ENCODE measurements around the gene NLRP5. TPM values are rescaled to one million over a fixed set of nuclear protein-coding genes. Genes with fewer than 3 reads are reported as not detected.
"Not testable (repeated sequence)": the region's sequence is repeated elsewhere in the genome, so short reads cannot be mapped to it uniquely, and the experiment has no call there.

NLRP5 gene
- total RNA-seq, 1 donor from 2014 or later, result not detected

DNA sequence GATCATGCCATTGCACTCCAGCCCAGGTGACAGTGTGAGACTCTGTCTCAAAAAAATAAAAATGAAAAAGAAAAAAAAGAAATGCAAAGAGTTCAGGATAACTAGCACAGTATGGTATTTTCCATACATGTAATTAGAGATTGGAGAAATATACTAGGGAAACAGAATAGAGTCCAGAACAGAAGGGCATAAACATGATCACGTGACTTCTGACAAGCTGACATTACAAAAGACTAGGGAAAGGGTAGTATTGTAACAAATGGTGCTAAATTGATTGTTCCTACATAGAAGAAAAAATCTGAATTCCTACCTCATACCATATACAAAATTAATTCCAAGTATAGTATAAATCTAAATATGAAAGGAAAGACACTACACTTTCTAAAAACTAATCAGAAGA is 1.3 kb upstream of the NLRP5 start:
- TF ChIP-seq, protein P1, sequence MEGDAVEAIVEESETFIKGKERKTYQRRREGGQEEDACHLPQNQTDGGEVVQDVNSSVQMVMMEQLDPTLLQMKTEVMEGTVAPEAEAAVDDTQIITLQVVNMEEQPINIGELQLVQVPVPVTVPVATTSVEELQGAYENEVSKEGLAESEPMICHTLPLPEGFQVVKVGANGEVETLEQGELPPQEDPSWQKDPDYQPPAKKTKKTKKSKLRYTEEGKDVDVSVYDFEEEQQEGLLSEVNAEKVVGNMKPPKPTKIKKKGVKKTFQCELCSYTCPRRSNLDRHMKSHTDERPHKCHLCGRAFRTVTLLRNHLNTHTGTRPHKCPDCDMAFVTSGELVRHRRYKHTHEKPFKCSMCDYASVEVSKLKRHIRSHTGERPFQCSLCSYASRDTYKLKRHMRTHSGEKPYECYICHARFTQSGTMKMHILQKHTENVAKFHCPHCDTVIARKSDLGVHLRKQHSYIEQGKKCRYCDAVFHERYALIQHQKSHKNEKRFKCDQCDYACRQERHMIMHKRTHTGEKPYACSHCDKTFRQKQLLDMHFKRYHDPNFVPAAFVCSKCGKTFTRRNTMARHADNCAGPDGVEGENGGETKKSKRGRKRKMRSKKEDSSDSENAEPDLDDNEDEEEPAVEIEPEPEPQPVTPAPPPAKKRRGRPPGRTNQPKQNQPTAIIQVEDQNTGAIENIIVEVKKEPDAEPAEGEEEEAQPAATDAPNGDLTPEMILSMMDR (IDR thresholded peaks at IDR 0.05), result no peak
- Mint-ChIP-seq H3K9me3 (ENCODE audit: low read depth) (peaks cover 40% of the 10 kb centered on the region), H3K27me3 (ENCODE audit: low read depth) (no peaks in the 10 kb centered on the region), H3K4me3 (ENCODE audit: unreplicated experiment) (no peak overlapping the region), H3K27ac (ENCODE audit: unreplicated experiment) (no peak overlapping the region), H3K4me1 (ENCODE audit: low read depth) (no peaks in the 10 kb centered on the region), H3K36me3 (ENCODE audit: low read depth) (no peaks in the 10 kb centered on the region)
- no peak for DNase-seq (ENCODE audit: low spot score)

DNA sequence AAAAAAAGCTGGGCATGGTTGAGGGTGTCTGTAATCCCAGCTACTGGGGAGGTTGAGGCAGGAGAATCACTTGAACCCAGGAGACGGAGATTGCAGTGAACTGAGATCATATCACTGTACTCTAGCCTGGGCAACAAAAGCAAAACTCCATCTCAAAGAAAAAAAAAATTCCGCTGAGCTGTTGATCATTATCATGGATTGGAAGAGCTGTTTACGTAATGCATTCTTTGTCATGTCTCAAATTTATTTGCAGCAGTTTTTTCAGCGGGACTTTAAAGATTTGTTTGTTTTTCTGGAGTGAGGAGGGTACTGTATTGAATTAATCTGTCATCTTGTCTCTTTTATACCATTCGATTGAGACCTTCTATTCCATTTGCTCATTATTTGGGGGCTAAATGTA is 4.3 kb downstream of the NLRP5 start:
- no peaks in the 10 kb centered on the region for H3K27me3 Mint-ChIP-seq (ENCODE audit: low read depth)
- no peak for DNase-seq (ENCODE audit: low spot score)
- TF ChIP-seq, protein P1 (IDR thresholded peaks at IDR 0.05), result no peak
- H3K36me3 Mint-ChIP-seq (ENCODE audit: low read depth), result peaks cover 2% of the 10 kb centered on the region
- peaks cover 48% of the 10 kb centered on the region for H3K9me3 Mint-ChIP-seq (ENCODE audit: low read depth)
- no peak overlapping the region for H3K4me3 Mint-ChIP-seq (ENCODE audit: unreplicated experiment)
- H3K27ac Mint-ChIP-seq (ENCODE audit: unreplicated experiment), result no peak overlapping the region
- H3K4me1 Mint-ChIP-seq (ENCODE audit: low read depth), result no peaks in the 10 kb centered on the region

DNA sequence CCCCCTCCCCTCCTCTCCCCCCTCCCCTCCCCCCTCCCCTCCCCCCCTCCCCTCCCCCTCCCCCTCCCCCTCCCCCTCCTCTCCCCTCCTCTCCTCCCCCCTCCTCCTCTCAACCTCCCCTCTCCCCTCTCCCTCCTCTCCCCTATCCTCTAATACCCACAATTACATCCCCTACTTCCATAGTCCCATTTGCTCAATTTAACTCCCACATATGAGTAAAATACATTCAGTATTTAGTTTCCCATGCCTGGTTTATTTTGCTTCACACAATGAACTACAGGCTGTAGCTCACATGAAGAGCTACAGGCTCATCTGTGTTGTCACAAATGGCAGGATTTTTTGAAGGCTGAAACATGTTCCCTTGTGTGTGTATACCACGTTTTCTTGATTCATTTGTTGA is 6.9 kb downstream of the NLRP5 start:
- TF ChIP-seq, protein P1 (IDR thresholded peaks at IDR 0.05), result no peak
- Mint-ChIP-seq H3K27me3 (ENCODE audit: low read depth) (no peaks in the 10 kb centered on the region), H3K9me3 (ENCODE audit: low read depth) (peaks cover 41% of the 10 kb centered on the region), H3K4me1 (ENCODE audit: low read depth) (no peaks in the 10 kb centered on the region), H3K4me3 (ENCODE audit: unreplicated experiment) (no peak overlapping the region), H3K27ac (ENCODE audit: unreplicated experiment) (no peak overlapping the region), H3K36me3 (ENCODE audit: low read depth) (peaks cover 2% of the 10 kb centered on the region)
- no peak for DNase-seq (ENCODE audit: low spot score)

GRCh38 chr19:56014765-56015164 is 28.2 kb downstream of the NLRP5 start:
- Mint-ChIP-seq H3K36me3 (ENCODE audit: low read depth) (no peaks in the 10 kb centered on the region), H3K9me3 (ENCODE audit: low read depth) (peaks cover 60% of the 10 kb centered on the region), H3K27ac (ENCODE audit: unreplicated experiment) (no peak overlapping the region), H3K4me1 (ENCODE audit: low read depth) (no peaks in the 10 kb centered on the region), H3K4me3 (ENCODE audit: unreplicated experiment) (no peak overlapping the region), H3K27me3 (ENCODE audit: low read depth) (no peaks in the 10 kb centered on the region)
- TF ChIP-seq, protein P1 (IDR thresholded peaks at IDR 0.05), result no peak
- DNase-seq (ENCODE audit: low spot score), result no peak

GRCh38 chr19:56015756-56016155 is 29.2 kb downstream of the NLRP5 start:
- H3K27me3 Mint-ChIP-seq (ENCODE audit: low read depth), result no peaks in the 10 kb centered on the region
- H3K27ac Mint-ChIP-seq (ENCODE audit: unreplicated experiment), result no peak overlapping the region
- no peak for DNase-seq (ENCODE audit: low spot score)
- H3K4me1 Mint-ChIP-seq (ENCODE audit: low read depth), result no peaks in the 10 kb centered on the region
- no peaks in the 10 kb centered on the region for H3K36me3 Mint-ChIP-seq (ENCODE audit: low read depth)
- peaks cover 54% of the 10 kb centered on the region for H3K9me3 Mint-ChIP-seq (ENCODE audit: low read depth)
- no peak overlapping the region for H3K4me3 Mint-ChIP-seq (ENCODE audit: unreplicated experiment)
- TF ChIP-seq, protein P1 (IDR thresholded peaks at IDR 0.05), result no peak

DNA sequence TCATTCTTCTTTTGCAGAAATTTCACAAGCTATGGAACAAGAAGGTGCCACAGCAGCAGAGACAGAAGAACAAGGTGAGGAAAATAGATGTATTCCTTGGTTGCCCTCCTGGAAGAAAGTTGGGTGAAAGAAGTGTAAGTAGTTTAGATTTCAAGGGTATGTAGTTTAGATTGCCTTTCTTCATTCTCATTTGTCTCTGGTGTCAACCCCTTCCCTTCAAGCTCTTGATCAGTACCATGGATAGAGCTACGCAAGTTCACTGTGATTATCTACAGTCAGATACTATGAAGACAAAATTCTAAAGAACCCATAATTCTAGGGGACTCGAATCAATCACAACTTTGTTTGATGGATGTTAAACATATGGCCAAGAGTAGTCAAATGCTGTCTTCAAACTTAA is 32.8 kb downstream of the NLRP5 start:
- not testable (repeated sequence) for H3K36me3 Mint-ChIP-seq (ENCODE audit: low read depth); DNase-seq (ENCODE audit: low spot score); H3K27ac Mint-ChIP-seq (ENCODE audit: unreplicated experiment); H3K27me3 Mint-ChIP-seq (ENCODE audit: low read depth); H3K4me3 Mint-ChIP-seq (ENCODE audit: unreplicated experiment); H3K4me1 Mint-ChIP-seq (ENCODE audit: low read depth)
- H3K9me3 Mint-ChIP-seq (ENCODE audit: low read depth), result peaks cover 47% of the 10 kb centered on the region

DNA sequence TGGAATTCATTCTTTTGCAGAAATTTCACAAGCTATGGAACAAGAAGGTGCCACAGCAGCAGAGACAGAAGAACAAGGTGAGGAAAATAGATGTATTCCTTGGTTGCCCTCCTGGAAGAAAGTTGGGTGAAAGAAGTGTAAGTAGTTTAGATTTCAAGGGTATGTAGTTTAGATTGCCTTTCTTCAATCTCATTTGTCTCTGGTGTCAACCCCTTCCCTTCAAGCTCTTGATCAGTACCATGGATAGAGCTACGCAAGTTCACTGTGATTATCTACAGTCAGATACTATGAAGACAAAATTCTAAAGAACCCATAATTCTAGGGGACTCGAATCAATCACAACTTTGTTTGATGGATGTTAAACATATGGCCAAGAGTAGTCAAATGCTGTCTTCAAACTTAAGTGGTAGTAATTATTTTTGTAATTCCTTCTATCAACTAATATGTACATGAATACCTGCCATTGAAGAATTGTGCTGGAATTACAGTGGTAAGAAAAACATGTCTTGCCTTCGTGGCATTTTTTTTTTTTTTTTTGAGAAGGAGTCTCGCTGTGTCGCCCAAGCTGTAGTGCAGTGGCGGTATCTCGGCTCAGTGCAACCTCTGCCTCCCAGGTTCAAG is 33.9 kb downstream of the NLRP5 start:
- not testable (repeated sequence) for H3K4me1 Mint-ChIP-seq (ENCODE audit: low read depth); H3K4me3 Mint-ChIP-seq (ENCODE audit: unreplicated experiment); H3K27ac Mint-ChIP-seq (ENCODE audit: unreplicated experiment); H3K27me3 Mint-ChIP-seq (ENCODE audit: low read depth); DNase-seq (ENCODE audit: low spot score); H3K36me3 Mint-ChIP-seq (ENCODE audit: low read depth)
- peaks cover 45% of the 10 kb centered on the region for H3K9me3 Mint-ChIP-seq (ENCODE audit: low read depth)
